ENCODE data around the gene PRKCA. TPM values are rescaled to one million over a fixed set of nuclear protein-coding genes. Genes with fewer than 3 reads are reported as not detected.
A peak's percentile ranks its signal among the peaks of the same experiment; 100 is the strongest.

The PRKCA gene
- total RNA-seq, 4 donors from 2014 or later = 9.0 to 76.1 (median 15.1) TPM

- H3K36me3 ChIP-seq = no peaks in the 10 kb centered on the region
- peaks cover 0 to under 1% of the 10 kb centered on the region in 2 donors for H3K4me1 ChIP-seq
- H3K4me3 ChIP-seq = no peak overlapping the region
- H3K27me3 ChIP-seq = no peaks in the 10 kb centered on the region
- H3K9me3 ChIP-seq = no peaks in the 10 kb centered on the region
- H3K27ac ChIP-seq = no peak overlapping the region
- DNase-seq = no peak
- no peak for TF ChIP-seq CTCF (IDR thresholded peaks at IDR 0.05)
- TF ChIP-seq POLR2A (IDR thresholded peaks at IDR 0.05) = no peak
- intact Hi-C loops (cut with DNase I; ENCODE audit: low total_unique reads) = no loop called here
These were observed 246.4 kb downstream of the PRKCA start for GRCh38 chr17:66548659-66549310.

DNA sequence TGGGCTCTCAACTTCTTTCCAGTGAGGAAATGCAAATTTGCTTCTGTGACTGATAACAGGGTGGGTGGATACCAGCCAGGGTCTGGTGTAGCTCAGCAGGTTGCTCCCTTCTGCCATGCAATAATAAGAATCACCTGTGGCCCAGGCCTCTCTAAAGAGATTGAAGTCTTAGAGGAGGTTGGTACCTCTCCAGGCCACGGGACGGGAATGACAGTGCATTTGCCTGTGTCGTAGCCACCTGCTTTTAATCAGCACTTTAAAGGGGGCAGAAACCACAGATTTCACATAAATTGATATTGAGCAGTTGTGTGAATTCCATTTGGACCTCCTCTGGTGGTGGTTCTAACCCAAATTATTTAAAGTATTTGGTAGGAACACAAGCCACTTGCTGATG, 246.9 kb downstream of the PRKCA start:
- intact Hi-C loops (cut with DNase I; ENCODE audit: low total_unique reads) = no loop called here
- H3K4me3 ChIP-seq = no peak overlapping the region
- H3K36me3 ChIP-seq = no peaks in the 10 kb centered on the region
- DNase-seq = no peak
- TF ChIP-seq POLR2A (IDR thresholded peaks at IDR 0.05) (no peak), CTCF (IDR thresholded peaks at IDR 0.05) (no peak)
- no peaks in the 10 kb centered on the region for H3K9me3 ChIP-seq
- H3K4me1 ChIP-seq = no peaks in the 10 kb centered on the region
- no peaks in the 10 kb centered on the region for H3K27me3 ChIP-seq
- H3K27ac ChIP-seq = no peak overlapping the region

GRCh38 chr17:66549731-66550207, 247.4 kb downstream of the PRKCA start:
- TF ChIP-seq CTCF (IDR thresholded peaks at IDR 0.05) (no peak), POLR2A (IDR thresholded peaks at IDR 0.05) (no peak)
- H3K36me3 ChIP-seq = no peaks in the 10 kb centered on the region
- intact Hi-C loops (cut with DNase I; ENCODE audit: low total_unique reads) = no loop called here
- no peak overlapping the region for H3K4me3 ChIP-seq
- H3K9me3 ChIP-seq = no peaks in the 10 kb centered on the region
- no peaks in the 10 kb centered on the region for H3K27me3 ChIP-seq
- peak overlapping the region in 1 of 2 donors; percentile 15 for H3K27ac ChIP-seq
- no peak for DNase-seq
- H3K4me1 ChIP-seq = no peaks in the 10 kb centered on the region

DNA sequence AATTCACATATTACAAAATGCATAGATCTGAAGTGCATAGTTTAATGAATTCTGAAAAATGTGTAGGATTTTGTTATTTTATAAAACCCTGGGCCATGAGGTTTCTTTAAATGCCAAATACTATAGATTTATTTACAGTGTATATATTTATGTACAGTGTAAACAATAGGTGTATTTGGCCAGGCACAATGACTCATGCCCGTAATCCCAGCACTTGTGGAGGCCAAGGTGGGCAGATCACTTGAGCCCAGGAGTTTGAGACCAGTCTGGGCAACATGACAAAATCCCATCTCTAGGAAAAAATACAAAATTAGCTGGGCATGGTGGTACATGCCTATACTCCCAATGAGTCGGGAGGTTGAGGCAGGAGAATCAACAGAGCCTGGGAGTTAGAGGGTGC, 249.4 kb downstream of the PRKCA start:
- TF ChIP-seq CTCF (IDR thresholded peaks at IDR 0.05) = no peak
- no peak for TF ChIP-seq POLR2A (IDR thresholded peaks at IDR 0.05)
- H3K36me3 ChIP-seq = no peaks in the 10 kb centered on the region
- no peaks in the 10 kb centered on the region for H3K4me1 ChIP-seq
- no peaks in the 10 kb centered on the region for H3K27me3 ChIP-seq
- H3K4me3 ChIP-seq = no peak overlapping the region
- DNase-seq = no peak
- intact Hi-C loops (cut with DNase I; ENCODE audit: low total_unique reads) = no loop called here
- H3K27ac ChIP-seq = no peak overlapping the region
- no peaks in the 10 kb centered on the region for H3K9me3 ChIP-seq

DNA sequence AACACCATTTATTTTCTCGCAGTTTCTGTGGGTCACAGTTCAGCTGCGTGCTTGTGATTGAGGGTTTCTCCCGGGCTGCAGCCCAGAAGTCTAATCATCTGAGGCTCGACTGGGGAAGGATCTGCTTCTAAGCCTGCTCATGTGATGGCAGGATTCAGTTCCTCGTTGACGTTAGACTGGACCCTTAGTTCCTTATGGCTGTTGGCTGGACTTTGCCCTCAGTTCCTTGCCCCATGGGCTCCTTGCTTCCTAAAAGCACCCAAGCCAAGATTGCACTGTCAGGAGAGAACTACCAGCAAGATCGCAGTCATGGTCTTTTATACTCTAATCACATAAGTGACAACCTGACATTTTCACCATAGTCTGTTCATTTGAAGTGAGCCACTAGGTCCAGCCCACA, 250.0 kb downstream of the PRKCA start:
- no peak for DNase-seq
- H3K27ac ChIP-seq = no peak overlapping the region
- H3K4me1 ChIP-seq = no peaks in the 10 kb centered on the region
- H3K36me3 ChIP-seq = no peaks in the 10 kb centered on the region
- no peak overlapping the region for H3K4me3 ChIP-seq
- no peaks in the 10 kb centered on the region for H3K9me3 ChIP-seq
- TF ChIP-seq POLR2A (IDR thresholded peaks at IDR 0.05) (no peak), CTCF (IDR thresholded peaks at IDR 0.05) (no peak)
- intact Hi-C loops (cut with DNase I; ENCODE audit: low total_unique reads) = no loop called here
- H3K27me3 ChIP-seq = no peaks in the 10 kb centered on the region

Measured in uterus (tissue), 4 donors.